NK-92 (cell line): ENCODE measurements around the gene LRIT2.

ENCODE experiments used
- DNase-seq: peaks from one replicate; lab custom pipeline; 2025; ENCODE audit not compliant: unreplicated experiment; lab: John Stamatoyannopoulos, UW

Gene LRIT2

DNA sequence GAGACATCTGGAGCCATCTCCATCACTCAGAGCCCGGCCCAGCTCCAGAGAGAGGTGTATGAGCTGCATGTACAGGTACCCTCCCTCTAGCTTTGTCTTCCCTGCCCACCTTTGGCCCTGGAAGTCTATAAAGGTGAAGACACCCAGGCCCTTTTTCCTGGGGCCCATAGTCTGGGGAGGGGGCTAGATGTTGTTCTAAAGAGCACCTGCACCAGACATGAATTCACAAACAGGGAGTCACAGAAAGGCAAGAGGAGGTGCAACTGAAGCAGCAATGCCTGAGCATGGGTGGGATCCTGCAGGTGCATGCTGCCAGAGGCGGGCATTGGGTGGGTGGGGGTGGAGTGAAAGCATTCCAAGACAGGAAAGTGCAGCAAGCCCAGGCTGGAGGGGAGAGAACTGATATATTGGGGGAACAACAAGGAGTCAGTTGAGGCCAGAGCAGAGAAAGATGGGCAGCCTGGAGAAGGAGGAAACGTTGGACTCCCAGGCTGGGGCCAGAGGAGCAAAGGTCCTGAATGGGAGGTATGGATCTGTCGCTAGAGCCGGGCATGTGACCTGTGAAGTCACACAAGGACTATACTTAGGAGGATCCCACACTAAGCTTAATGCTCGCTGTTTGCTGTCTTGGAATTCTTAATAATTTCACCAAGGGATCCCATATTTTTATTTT lies 19.4 kb downstream of the LRIT2 start:
- DNase-seq: no peak

DNA sequence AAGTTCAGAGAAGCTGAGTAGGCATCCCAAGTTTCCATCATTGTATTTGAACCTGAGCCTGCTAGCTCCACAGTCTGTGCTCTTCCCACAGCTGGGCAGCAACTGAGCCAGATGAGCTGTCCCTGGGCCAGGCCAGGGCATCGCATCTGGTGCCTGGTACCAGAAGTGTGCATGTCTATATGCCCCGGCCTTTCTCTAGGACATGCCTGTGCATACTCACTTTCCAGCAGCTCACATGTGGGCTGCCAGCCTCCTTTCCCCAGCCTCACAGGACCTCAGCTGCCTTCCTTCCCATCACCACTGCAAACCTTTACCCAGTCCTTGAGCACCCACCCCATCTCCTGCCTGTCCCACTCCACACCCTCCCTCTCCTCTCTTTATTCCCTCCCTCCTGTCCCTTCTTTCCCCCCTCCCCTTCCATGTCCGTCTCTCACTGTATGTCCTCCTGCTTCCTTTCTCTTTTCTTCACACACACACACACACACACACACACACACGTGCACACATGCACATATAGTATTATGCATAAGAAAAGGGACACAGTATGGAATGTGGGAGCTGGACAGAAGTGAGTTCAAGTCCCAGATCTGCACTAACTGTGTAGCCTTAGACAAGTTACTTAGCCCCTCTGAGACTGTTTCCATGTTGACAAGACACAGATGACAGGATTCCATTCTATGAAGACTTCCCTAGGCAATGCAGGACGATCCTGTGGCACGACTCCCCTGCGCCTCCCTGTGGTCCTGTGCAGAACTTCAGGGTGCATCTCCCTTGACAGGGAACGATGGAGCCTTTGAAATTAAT lies 20.1 kb downstream of the LRIT2 start:
- peak; percentile 5 for DNase-seq

DNA sequence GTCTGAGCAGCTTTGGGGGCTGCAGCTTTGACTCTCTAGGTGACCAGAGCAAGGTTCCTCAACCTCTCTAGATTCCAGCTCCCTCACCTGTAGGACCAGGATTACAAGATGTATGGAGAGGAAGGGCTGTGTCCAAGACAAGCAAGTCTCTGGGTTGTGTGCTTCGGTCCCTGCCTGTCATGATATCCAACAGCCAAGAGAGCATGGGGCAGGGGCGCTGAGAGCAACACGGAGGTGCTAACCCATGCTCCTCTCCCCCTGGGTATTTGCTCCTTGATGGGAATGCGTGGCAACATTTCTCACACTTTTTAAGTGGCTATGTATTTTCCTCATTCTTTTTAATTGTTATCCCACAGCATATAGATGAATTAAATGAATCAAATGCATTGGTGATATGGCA lies 20.7 kb downstream of the LRIT2 start:
- DNase-seq: no peak

DNA sequence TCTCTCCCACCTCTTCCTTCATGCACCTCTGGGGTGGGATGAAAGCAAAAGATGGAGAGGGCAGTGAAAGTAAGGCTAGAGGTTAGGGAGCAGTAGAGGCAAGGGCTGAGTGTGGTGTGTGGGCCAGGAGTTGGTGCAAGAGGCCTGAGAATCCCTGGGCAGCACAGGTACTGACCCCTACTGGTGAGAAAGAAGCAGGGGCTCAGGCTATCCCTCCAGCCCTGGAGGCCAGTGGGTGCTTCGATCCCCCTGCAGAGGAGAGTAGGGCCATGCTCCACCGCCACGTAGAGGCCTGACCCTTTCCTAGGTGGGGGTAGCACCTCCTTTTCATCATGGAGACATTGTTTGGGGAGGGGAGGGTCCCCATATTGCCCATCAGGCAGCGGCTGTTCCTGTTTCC lies 21.2 kb downstream of the LRIT2 start:
- DNase-seq: no peak

DNA sequence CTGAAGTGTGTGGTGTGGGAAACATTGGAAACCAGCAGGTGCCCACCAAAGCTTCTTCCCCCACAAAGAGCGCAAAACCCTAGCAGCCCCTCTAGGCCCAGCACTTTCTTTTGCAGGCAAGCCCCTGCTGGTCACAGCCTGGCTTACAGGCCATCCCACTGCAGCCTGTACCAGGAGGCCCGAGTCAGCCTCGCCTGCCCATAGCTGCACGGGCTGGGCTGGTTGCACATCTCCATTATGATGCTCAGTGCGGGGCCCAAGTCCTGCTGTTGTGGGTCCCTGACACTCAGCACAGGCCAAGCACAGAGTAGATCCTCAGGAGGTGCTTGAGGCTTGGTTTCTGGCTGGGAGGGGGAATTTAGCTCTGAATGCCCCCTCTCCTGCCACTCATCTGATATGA lies 23.0 kb downstream of the LRIT2 start:
- no peak for DNase-seq

DNA sequence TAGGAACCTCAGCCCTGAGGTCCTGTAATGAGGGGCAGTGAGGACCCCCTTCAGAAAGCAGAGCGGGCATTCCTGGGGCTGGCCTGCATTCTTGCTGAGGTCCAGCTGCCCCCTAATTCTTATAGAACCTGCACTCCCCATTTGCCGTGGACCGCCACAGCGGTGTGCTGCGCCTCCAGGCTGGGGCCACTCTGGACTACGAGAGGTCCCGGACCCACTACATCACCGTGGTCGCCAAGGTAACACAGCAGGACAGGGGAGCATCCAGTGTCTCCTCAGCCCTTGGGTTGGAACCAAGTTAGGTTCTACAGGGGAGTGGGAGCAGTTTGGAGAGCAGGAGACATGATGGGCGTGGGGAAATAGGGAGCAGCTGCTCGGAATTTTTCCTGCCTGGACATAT lies 23.7 kb downstream of the LRIT2 start:
- DNase-seq: no peak

DNA sequence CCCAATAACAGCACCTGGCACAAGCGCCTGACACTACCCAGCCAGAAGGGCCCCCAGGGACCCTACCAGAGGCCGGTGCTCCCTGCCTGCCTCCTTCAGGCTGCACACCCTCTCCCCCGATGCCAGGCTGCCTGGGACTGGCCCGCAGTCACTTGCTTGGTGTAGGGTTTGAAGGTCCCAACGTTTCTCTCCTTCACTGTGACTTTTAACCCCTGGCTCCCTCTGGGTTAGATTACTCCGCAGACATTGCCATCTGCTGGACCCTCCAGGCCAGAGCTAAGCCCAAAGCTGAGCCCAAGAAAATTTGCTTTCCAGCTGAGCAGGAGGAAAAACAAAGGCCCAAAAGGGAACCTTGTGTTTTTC lies 24.1 kb downstream of the LRIT2 start:
- no peak for DNase-seq

DNA sequence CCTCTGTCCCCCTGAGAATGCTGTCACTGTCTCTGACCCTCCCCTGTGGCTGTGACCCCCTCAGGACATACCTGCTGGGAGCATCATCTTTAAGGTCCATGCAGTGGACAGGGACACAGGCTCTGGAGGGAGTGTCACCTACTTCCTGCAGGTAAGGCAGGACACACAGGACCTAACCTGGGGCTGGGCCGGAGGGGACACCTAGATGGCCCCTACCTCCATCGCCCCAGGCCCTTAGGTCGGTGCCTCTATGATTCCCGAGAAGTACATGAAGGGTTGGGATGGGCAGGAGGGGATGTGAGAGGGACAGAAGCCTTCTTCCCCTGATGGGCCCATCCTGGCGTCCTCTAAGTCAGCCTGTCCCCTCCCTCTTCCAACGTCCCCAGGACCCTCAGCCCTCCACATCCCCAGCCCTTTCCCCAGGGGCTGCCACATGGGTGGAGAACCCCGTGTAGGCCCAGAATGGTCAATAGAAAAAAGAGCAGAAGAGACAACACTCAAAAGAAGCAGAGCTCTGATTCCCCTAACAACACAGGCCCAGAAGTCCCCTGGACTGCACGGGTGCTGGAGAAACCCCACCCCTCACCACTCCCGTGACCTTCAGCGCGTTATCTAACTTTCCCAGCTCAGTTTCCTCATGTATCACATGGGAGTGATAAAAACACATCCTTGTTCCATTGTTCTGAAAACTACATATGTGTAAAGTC lies 24.7 kb downstream of the LRIT2 start:
- DNase-seq: no peak

DNA sequence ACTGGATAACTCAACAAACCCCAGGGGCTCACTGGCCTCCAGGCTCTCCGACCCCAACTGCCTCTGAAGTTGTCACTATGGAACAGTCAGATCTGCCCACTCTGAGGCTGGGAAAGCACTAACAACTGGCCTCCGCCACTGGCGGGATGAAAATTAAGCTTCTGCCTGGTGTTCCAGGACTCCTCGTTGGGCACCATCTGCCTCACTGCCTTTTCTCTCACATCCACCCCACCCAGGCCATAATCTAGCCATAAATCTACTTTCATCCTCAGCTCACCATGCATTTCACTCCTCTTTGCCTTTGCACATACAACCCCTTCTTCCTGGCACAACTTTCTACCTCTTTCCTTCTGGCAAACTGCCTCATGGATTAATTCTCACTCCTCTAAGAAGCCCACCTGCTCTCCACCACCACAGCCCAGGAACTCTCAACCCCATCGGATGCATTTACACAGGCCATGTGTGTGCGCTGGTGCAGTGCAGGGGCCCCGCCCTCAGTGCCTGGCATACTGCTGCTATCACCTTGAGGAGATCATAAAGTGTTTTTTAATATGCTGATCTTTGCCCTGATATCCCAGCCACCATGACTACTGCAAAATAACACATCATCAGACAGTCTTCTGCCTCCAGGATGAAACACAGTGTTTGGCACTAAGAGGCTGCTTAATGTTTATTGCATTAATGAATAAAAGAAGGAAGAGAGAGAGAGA lies 27.0 kb downstream of the LRIT2 start:
- DNase-seq: no peak

DNA sequence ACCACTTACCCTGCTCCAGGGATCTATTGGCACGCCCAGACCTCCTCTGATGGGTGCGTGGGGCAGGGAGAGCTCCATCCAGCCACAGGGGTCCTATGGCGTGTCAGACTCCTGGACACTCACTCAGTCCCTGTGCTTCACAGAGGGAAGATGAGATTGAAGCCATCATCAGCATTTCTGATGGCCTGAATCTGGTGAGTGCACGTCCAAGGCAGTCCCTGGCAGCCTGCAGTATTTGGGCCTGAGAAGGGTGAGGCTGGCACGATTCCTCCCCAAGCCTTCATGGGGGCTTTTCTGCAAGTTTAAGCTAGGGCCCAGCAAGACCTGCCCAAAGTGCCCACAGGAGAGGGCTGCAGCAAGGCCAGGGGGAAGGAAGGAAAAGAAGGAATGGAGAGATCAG lies 27.7 kb downstream of the LRIT2 start:
- no peak for DNase-seq

DNA sequence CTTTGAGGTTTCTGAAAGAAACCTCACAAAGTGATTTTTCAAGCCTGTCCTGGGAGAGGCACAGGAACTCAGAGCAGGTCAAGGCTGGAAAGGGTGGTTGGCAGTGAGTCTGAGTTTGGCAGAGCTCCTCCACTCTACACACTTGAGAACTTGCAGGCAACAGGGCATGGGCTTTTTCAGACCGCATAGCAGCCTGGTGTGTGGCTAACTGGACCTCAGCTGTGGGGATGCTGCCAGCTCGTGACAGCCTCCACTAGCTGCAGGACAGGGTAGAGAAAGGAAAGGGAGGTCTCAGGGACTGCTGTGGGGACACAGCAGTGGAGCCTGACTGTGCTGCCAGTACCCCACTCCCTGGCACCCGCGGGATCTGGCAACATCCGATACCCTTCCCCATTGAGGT lies 28.4 kb downstream of the LRIT2 start:
- DNase-seq: no peak

DNA sequence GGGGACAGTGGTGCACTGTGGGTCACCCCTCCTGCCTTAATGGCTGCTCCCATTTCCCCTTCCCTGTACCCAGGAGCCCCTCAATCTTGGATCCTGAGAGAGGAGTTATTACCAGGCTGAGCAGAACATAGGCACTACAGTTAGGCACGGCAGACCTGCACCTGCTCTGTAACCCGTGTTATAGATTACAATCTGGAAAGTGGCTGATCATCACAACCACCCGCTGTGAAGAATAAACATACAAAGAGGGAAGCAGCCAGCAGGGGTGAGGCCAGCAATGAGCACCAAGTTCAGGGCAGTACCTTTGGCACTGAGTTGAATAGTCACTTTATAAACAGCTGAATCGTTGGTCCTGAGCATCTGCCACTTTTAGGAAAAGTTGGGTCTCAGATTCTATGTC lies 29.3 kb downstream of the LRIT2 start:
- DNase-seq: no peak

DNA sequence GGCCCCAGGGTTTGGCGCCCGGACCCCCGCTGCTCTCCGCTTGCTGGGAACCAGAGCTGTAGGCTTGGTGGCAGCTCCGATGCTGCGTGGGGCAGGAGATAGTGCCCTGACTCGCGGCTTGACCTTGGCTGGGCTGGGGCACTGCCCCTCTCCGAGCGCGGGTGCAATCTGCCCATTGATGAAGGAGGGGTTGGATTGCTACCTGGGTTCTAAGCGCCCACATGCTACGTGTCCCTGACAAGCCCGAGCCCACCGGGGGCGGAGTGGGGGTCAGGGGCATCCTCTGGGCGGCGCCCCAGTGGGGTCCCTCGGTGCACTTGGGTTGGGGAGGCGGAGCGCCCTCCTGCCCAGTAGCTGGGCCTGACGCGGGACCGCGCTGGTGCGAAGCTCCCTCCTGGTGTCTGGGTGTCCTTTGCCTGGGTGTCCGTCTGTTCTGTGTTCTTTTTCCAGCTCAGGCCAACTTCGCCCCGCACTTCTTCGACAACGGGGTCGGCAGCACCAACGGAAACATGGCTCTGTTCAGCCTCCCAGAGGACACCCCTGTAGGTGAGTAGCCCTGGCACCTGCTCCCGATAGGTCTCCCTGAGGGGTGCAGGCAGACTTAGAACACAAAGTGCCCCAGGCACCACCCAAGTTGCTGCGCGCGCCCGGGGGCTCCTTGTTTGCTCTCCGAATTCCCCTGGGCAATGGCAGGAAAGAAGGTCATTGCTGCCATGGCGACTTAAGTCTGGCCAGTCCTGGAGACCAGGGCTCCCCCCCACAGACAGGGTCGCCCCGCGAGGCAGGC lies 30.1 kb downstream of the LRIT2 start:
- no peak for DNase-seq

DNA sequence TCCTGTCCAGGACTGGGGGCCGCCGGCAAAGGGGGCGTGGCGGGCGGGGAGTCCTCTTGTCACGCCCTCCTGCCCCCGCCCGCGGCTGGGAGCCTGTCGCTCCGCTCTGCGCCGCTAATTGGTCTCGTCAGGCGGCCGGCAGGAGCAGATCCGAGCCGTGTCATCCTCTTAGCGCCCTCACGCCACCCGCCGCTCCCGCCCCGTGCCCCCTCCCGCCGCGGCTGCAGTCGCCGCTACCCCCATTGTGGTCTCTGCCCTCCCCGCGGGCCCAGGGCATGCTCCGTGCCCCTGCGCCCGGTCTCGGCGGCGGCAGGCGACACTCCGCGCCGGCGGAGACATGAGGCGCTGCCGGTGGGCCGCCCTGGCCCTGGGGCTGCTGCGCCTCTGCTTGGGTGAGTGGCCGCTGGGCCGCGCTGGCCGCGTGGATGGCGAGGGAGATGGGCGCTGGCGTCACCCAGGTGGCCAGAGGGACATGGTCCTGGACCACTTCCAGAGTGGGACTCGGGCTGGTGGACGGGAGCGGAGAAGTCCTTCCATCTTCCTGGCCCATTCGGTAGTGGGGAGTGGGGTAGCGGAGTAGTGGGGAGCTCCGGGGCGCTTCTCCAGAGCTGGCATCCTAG lies 30.8 kb downstream of the LRIT2 start, which contains the start of gene CDHR1:
TSS of gene CDHR1 (plus strand) at position 114 of the 620 bp plus-strand sequence. CDS start at position 338, 224 bp downstream.
- DNase-seq: no peak

DNA sequence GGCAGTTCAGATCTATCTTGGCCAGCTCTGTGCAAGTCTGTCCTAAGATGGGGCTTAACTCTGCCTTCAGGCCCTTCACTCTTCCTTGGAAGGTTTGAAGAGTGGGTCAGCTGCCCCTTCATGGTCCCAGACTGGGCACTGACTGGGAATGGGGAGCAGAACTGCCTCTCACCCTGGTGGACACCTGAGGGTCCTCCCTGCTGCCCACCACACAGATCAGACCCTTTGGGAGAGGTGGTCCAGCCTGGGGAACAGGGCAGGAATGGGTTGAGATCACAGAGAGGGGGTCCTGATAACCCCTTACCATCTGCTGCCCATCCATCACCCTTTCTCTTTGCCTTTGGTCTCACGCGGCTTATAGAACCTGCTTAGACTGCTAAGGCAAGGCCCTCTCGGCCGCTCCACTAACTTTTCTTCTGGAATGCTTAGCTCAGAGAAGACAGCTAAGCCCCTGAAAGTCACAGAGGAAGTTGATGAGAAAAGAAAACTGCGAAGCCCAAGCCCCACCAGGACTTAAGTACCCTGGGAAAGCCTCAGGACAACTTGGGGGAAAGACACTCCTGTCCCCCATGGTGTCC lies 31.4 kb downstream of the LRIT2 start:
- DNase-seq: no peak

DNA sequence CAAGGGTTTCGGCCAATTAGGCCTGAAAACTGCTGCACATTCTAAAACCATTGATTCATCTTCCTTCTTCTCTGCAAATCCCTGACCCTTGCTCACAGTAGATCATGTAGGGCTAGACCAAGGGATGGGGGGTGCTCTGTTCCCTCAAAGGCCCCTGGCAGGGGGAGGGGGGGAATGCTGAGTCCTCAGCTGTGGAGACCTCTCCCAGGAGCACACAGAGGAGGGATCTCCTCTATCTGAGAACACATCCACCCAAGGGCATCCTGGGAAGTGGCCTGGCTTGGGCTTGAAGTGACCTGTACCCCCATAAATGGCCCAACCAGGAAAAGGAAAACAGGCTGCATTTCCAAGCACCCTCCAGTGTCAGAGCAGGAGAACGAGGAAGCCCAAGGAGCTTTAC lies 32.0 kb downstream of the LRIT2 start:
- no peak for DNase-seq

DNA sequence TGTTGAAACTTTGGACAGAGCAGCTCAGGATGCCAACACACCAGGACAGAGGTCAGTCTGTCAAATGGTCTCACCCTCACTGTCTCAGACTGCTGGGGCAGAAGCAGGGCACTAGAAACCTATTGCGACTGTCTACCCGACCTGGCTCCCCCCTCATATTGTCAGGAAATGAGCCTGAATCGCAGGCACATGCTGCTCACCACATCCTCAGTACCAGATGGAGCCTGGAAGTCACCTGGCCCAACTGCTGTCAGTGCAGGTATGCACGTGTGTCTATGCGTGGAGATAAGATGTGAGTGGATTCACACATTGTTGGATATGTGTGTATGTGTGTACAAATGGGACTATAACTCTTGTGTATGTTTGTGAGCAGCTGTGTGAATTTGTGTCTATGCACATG lies 34.2 kb downstream of the LRIT2 start:
- no peak for DNase-seq

DNA sequence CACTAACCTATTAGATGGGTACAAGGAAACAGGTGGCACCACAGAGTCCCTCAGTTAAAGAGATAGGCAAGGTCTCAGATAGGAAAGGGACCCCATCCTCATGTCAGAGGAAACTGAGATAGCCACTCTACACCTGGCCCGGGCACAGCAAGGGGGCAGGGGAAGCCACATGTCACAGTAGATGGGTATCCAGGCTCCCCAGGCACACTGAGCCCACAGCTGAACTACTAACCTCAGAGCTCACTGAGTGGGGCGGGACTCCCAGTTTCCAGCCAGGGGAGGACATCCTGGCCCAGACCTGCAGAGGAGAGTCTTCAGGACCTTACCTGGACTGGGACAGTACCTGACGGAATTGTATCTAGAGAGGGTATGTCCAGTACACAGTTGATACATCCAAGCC lies 34.7 kb downstream of the LRIT2 start:
- no peak for DNase-seq

DNA sequence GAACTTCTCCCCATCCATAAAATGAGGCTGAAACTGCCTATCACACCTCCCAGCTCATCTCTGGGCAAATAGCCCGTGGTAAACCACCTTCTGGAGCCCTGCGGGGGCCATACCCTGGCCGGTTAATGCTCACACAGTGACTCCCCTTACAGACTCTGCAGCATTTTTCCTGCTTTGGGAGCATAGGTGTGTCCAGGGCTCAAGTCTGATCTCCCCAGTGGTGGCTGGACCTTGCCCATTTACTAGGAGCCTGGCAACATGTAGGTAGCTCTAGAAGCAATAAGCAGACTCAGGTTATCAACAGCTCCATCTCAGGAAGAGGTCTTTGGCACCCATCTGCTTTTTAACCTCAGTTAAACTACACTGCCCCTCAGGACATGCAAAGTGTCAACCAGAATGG lies 36.5 kb downstream of the LRIT2 start:
- DNase-seq: no peak
